Left ventricle myocardium inferior (tissue), 1 donor: ENCODE measurements around the gene MT1F. TPM values are rescaled to one million over a fixed set of nuclear protein-coding genes. Genes with fewer than 3 reads are reported as not detected.
A peak's percentile ranks its signal among the peaks of the same experiment; 100 is the strongest.

Experiments used
- DNase-seq: peaks from one replicate; pipeline ENCODE4 v3.0.0-alpha.2; 2020
- H3K27ac ChIP-seq: fragments of 200-600 bp; replicated peaks from 2 replicates; pipeline ENCODE4 v1.8.0; 2021
- H3K27me3 ChIP-seq: fragments of 200-600 bp; 2 replicates; pipeline ENCODE4 v1.8.0; 2021; ENCODE audit warnings: low read depth
- H3K36me3 ChIP-seq: fragments of 200-600 bp; 2 replicates; pipeline ENCODE4 v1.8.0; 2021
- H3K4me1 ChIP-seq: fragments of 200-600 bp; 2 replicates; pipeline ENCODE4 v1.8.0; 2021
- H3K4me3 ChIP-seq: fragments of 200-600 bp; 2 replicates; pipeline ENCODE4 v1.8.0; 2021; ENCODE audit warnings: mild to moderate bottlenecking, moderate library complexity
- H3K9me3 ChIP-seq: fragments of 200-600 bp; replicated peaks from 2 replicates; pipeline ENCODE4 v1.8.0; 2021
- intact Hi-C: fragments of 100-400 bp; cut with micrococcal nuclease; formaldehyde crosslinking; loops from one replicate; pipeline ENCODE4 v1.11.0; 2022
- total RNA-seq: library from RNA; stranded (reverse); fragmentation: NEBNext Ultra II Directional; extraction: Animal tissue kit (Norgen Biotek cat#: 25700); gene quantifications from one replicate; pipeline ENCODE4 v1.2.1, GENCODE V29; 2021
- TF ChIP-seq, protein P1 (sequence below): fragments of 200-600 bp; IDR thresholded peaks from 2 replicates; pipeline ENCODE4 v1.8.0; 2021; ENCODE audit warnings: antibody characterized with exemption, mild to moderate bottlenecking, borderline replicate concordance
- donor health status: DM: no; HTN: yes; CAD: no; lungs with severe emphysema.

MT1F gene
- total RNA-seq, 1 donor from 2014 or later = 0.85 TPM

DNA sequence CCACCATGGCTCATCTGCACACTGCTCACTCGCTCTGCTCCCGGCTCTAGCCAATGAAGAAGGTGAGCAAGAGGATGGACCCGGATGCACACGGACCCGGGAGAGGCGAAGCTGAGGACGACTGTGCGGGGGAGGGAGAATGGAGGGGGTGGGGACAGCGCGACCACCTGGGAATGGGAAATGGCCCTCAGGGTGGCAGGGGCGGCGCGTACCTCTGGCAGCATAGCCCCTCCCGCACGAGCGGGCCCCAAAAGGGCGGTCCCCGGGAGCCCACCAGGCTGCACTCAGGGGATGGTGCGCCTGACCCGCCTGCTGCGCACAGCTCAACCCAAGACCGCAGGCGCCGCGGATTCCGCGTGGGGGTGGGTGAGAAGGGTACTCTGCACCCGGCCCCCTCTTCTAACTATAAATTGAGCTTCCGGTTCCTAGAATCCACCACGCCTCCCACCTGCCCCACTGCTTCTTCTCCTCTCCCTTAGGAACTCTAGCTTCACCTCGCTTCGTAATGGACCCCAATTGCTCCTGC, 18.0 kb downstream of the MT1F start:
- Histone ChIP-seq H3K4me3 (peak overlapping the region; percentile 55), H3K27ac (no peak overlapping the region), H3K9me3 (no peaks in the 10 kb centered on the region), H3K4me1 (peaks cover 30% of the 10 kb centered on the region), H3K27me3 (peaks cover 59% of the 10 kb centered on the region), H3K36me3 (no peaks in the 10 kb centered on the region)
- TF ChIP-seq, protein P1, sequence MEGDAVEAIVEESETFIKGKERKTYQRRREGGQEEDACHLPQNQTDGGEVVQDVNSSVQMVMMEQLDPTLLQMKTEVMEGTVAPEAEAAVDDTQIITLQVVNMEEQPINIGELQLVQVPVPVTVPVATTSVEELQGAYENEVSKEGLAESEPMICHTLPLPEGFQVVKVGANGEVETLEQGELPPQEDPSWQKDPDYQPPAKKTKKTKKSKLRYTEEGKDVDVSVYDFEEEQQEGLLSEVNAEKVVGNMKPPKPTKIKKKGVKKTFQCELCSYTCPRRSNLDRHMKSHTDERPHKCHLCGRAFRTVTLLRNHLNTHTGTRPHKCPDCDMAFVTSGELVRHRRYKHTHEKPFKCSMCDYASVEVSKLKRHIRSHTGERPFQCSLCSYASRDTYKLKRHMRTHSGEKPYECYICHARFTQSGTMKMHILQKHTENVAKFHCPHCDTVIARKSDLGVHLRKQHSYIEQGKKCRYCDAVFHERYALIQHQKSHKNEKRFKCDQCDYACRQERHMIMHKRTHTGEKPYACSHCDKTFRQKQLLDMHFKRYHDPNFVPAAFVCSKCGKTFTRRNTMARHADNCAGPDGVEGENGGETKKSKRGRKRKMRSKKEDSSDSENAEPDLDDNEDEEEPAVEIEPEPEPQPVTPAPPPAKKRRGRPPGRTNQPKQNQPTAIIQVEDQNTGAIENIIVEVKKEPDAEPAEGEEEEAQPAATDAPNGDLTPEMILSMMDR = no peak
- intact Hi-C loops = no loop called here
- no peak for DNase-seq

DNA sequence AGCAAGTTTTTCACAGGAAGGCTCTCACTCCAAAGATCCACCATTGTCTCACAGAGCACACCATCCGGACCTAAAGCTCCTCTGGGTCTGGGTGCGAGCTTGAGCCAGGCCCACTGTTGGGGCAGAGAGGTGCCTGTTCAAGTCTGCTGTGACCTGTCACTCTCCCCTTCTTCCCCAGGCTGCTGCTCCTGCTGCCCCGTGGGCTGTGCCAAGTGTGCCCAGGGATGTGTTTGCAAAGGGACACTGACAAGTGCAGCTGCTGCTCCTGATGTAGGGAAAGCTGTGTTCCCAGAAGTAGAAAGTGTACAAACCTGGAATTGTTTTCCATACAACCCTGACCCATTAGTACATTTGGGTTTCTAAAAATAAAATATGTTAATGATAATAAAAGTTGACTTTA, 19.7 kb downstream of the MT1F start:
- H3K4me3 ChIP-seq = no peak overlapping the region
- peaks cover 44% of the 10 kb centered on the region for H3K4me1 ChIP-seq
- DNase-seq = no peak
- H3K9me3 ChIP-seq = no peaks in the 10 kb centered on the region
- H3K36me3 ChIP-seq = no peaks in the 10 kb centered on the region
- TF ChIP-seq, protein P1 = no peak
- H3K27me3 ChIP-seq = peaks cover 42% of the 10 kb centered on the region
- intact Hi-C loops = no loop called here
- H3K27ac ChIP-seq = no peak overlapping the region

DNA sequence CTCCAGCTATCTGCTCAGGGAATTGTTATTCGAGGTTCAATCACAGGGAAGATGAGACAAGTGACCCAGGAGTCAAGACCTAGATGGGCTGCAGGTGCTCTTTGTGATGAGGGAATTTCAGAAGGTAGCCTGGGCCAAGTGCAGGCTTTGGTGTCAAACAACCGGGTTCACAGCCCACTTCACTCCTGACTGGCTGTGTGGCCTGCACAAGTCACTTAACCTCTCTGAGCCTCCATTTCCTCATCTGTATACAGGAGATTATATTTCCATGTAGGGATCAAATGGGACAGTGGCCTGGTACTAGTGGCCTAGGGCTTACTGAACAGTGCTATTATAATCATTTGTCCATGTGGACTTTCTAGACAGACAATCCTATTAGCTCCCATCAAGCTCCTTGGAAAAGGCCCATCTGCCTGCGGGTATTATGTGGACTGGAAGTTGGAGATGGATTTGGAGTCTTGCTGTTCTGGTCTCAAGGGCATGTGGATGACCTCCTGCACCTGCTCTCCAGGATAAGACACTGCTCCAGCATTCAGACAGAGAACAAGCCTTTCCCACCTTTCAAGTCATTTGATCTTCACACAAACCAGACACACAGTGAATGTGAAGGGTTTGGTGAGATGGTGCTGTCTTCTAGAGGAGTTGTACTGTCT, 21.4 kb downstream of the MT1F start:
- H3K4me3 ChIP-seq = no peak overlapping the region
- peak overlapping the region; percentile 94 for H3K27ac ChIP-seq
- no peaks in the 10 kb centered on the region for H3K36me3 ChIP-seq
- TF ChIP-seq, protein P1 = no peak
- intact Hi-C loops = no loop called here
- H3K4me1 ChIP-seq = peaks cover 61% of the 10 kb centered on the region
- no peaks in the 10 kb centered on the region for H3K9me3 ChIP-seq
- DNase-seq = no peak
- peaks cover 25% of the 10 kb centered on the region for H3K27me3 ChIP-seq

DNA sequence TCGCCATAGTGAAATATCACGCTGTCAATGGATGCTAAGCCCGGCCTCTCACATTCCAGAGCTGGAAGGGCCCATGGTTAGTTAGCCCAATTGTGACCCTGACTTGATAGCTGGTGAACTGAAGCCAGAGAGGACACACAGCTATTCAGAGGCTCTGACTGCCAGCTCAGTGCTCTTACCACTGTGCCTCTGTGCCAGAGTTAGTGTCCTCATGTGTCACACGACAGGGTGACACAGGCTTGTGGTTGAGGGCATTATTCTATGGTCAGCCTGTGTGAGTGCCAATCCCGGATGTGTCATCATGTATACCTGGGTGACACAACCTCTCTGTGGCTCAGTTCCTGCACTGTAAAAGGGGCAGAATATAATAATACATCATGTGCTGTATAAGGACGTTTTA, 22.1 kb downstream of the MT1F start:
- H3K4me3 ChIP-seq = no peak overlapping the region
- H3K27ac ChIP-seq = peak overlapping the region; percentile 94
- H3K27me3 ChIP-seq = peaks cover 23% of the 10 kb centered on the region
- no peaks in the 10 kb centered on the region for H3K36me3 ChIP-seq
- TF ChIP-seq, protein P1 = no peak
- no peak for DNase-seq
- H3K4me1 ChIP-seq = peaks cover 67% of the 10 kb centered on the region
- H3K9me3 ChIP-seq = no peaks in the 10 kb centered on the region
- intact Hi-C loops = no loop called here

DNA sequence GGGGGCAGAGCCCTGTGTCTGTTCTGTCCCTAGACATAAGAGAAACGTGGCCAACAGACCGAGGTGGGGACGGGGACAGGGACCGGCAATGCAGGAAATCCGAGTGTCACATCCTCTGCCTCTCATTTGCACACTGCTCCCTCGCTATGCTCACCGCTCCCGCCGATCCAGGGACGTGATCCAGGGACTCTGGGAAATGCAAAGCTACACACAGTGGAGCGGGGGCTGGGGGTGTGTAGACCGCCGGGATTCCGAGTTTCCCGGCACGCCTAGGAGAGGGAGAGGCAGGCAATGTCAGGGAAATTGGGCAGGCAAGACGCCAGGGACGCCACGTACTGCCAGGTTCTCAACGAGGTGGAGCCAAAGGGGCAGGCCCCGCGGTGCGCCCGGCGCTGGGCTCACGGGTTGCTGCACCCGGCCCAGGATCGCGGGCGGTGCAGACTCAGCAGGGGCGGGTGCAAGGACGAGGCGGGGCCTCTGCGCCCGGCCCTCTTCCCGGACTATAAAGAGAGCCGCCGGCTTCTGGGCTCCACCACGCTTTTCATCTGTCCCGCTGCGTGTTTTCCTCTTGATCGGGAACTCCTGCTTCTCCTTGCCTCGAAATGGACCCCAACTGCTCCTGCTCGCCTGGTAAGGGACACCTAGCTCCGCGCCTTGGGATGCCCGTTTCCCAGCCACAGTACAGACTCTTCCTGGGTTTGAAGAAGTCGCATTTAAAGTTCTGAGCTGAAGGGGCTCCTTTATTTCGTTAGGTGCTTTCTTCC, 24.4 kb downstream of the MT1F start, which contains the start of gene MT1X:
MT1X (plus strand) TSS at position 532 of the 764 bp plus-strand sequence; CDS start at position 603, 71 bp downstream.
- DNase-seq = peak; percentile 96
- TF ChIP-seq, protein P1 = no peak
- Histone ChIP-seq H3K4me1 (peaks cover 67% of the 10 kb centered on the region), H3K9me3 (peaks cover 7% of the 10 kb centered on the region), H3K36me3 (no peaks in the 10 kb centered on the region), H3K4me3 (peak within 1 kb of the TSS; percentile 80), H3K27me3 (no peaks in the 10 kb centered on the region), H3K27ac (peak within 1 kb of the TSS; percentile 94)
- intact Hi-C loops = no loop called here
